H1 (cell line): ENCODE measurements around the gene APELA. TPM values are rescaled to one million over a fixed set of nuclear protein-coding genes. Genes with fewer than 3 reads are reported as not detected.

Experiments used
- CBX5 ChIP-seq: fragments of 300-800, 300-1000 bp; sonication (generic); IDR thresholded peaks from 2 replicates; pipeline ENCODE4 v1.7.1; 2016; ENCODE audit warnings: antibody characterized with exemption, low read length, low read depth
- CHD7 ChIP-seq: fragments of 300-600 bp; sonication (generic); IDR thresholded peaks from 2 replicates; pipeline ENCODE4 v1.7.1; 2012; ENCODE audit warnings: low read length, moderate library complexity, mild to moderate bottlenecking, inconsistent platforms; ENCODE audit not compliant: insufficient replicate concordance
- polyA plus RNA-seq, 7 experiments: library from polyadenylated mRNA; depleted of rRNA in 3 of 7; stranded (reverse) in 5 of 7; unstranded in 2 of 7; fragments of >200 nt in 5 of 7; fragments of 200-250 nt in 2 of 7; gene quantifications; 1 replicate in 5 of 7; 2 replicates in 1 of 7; 4 replicates in 1 of 7; pipeline versions ENCODE4 v1.2.1 to v1.2.3, GENCODE V29; 2011 to 2013; ENCODE audit warnings: missing spikeins in 2 of 7, mixed read lengths in 2 of 7
- total RNA-seq: library from RNA; stranded (reverse); fragmentation: NEBNext Ultra II Directional; extraction: Animal tissue kit (Norgen Biotek cat#: 25700); gene quantifications from 2 replicates; pipeline ENCODE4 v1.2.1, GENCODE V29; 2021

APELA gene
- total and polyA plus RNA-seq, 2 of the 8 experiments (the other 6 are each of a cell fraction or from before 2014, with no cell fraction given) = 60.2 to 81.8 TPM

- TF ChIP-seq CHD7 (no peak), CBX5 (no peak)
These were observed 47.8 kb downstream of the APELA start (continued) for GRCh38 chr4:164924670-164925238.
